Activated CD4-positive, alpha-beta T cell treated with anti-CD3 and anti-CD28 coated beads, Interleukin-2, amount 10 ng/mL, durations not matched to agents 7 days and 5 days (primary cell): ENCODE results near the gene HCFC2. TPM values are rescaled to one million over a fixed set of nuclear protein-coding genes. Genes with fewer than 3 reads are reported as not detected.

Experiments
- CTCF ChIA-PET: fragments of 350-600 bp; sonication (Branson Sonifier 250); formaldehyde crosslinking; loops from one replicate; lab custom pipeline; 2021; ENCODE audit warnings: antibody characterized with exemption; lab: Charles Lee
- POLR2A ChIA-PET: fragments of 350-600 bp; sonication (Branson Sonifier 250); formaldehyde crosslinking; loops from one replicate; lab custom pipeline; 2021; ENCODE audit warnings: antibody characterized with exemption; lab: Charles Lee
- DNase-seq: peaks from one replicate; pipeline ENCODE4 v3.0.0-alpha.2; 2020
- H3K27ac Mint-ChIP-seq: one replicate; pipeline ENCODE4 v1.8.0; 2021; ENCODE audit warnings: mild to moderate bottlenecking, moderate library complexity, mixed read lengths
- H3K27me3 Mint-ChIP-seq: one replicate; pipeline ENCODE4 v1.8.0; 2021; ENCODE audit warnings: mixed read lengths
- H3K36me3 Mint-ChIP-seq: one replicate; pipeline ENCODE4 v1.8.0; 2021; ENCODE audit warnings: low read depth, mixed read lengths
- H3K4me1 Mint-ChIP-seq: one replicate; pipeline ENCODE4 v1.8.0; 2021; ENCODE audit warnings: mixed read lengths
- H3K4me3 Mint-ChIP-seq: one replicate; pipeline ENCODE4 v1.8.0; 2021; ENCODE audit warnings: mild to moderate bottlenecking, moderate library complexity, mixed read lengths
- H3K9me3 Mint-ChIP-seq: one replicate; pipeline ENCODE4 v1.8.0; 2021; ENCODE audit warnings: mixed read lengths
- total RNA-seq, 2 experiments: library from RNA; stranded (reverse); gene quantifications; one replicate each; pipeline ENCODE4 v1.2.3, GENCODE V29; 2021

The HCFC2 gene
- total RNA-seq, 2 experiments from 2014 or later = 13.1 to 15.4 TPM

DNA sequence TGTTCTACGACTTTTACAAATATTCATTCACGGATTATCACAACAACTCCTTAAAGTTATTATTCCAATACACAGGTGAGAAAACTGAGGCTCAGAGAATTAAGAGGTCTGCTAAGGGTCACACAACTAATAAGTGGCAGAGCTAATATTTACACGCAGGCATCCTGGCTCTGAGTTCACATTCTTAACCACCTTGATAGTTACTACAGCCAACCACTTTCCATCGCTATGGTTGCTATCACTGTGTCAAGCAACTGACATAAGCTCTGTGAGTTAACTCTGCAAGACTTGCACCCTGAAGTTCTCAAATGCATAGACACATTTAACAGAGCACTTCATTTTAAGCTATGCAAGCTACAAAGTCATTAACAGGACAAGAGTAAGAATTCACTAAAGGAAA, 18.0 kb upstream of the HCFC2 start:
- no peak overlapping the region for H3K27ac Mint-ChIP-seq
- ChIA-PET CTCF (interaction anchor here (1.2 to 1.5 kb wide), 2 partner anchors 9 to 12 kb away, joined by 3 to 5 read pairs; no protein-coding TSS in a partner anchor), POLR2A (interaction anchor here (0.6 kb wide), 1 partner anchor 18 kb away, joined by 4 read pairs; the partner anchor contains the start of gene HCFC2)

DNA sequence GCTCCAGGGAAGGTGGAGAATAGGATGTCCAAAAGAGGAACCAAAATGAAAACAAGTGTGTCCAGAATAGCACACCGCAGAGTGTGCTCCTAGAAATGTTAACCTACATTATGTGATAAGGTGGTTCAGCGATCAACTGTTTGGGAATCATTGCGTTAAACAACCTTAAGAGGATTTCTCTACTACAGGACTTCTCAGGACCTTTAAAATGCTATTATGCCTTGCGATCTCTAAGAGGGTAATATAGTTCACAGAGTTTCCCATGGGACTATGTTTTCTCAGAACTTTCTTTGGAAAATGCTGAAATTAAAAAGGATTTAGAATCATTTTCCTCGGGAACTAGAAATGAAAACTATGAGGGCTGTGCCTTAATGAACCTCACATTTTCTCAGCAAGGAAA, 16.2 kb upstream of the HCFC2 start:
- Mint-ChIP-seq H3K4me1 (peaks cover 13% of the 10 kb centered on the region), H3K36me3 (no peaks in the 10 kb centered on the region), H3K4me3 (no peak overlapping the region), H3K9me3 (no peaks in the 10 kb centered on the region), H3K27ac (no peak overlapping the region), H3K27me3 (peaks cover 44% of the 10 kb centered on the region)
- DNase-seq = no peak
- CTCF ChIA-PET = no interaction called here
- POLR2A ChIA-PET = no interaction called here

More for the DNA sequence above, 18.0 kb upstream of the HCFC2 start:
- Mint-ChIP-seq H3K4me3 (no peak overlapping the region), H3K36me3 (no peaks in the 10 kb centered on the region), H3K4me1 (peaks cover 13% of the 10 kb centered on the region), H3K27me3 (peaks cover 33% of the 10 kb centered on the region), H3K9me3 (no peaks in the 10 kb centered on the region)
- DNase-seq = no peak

GRCh38 chr12:104048811-104049210, 15.5 kb upstream of the HCFC2 start:
- CTCF ChIA-PET = no interaction called here
- Mint-ChIP-seq H3K27me3 (peaks cover 46% of the 10 kb centered on the region), H3K27ac (no peak overlapping the region), H3K4me3 (no peak overlapping the region), H3K4me1 (peaks cover 13% of the 10 kb centered on the region), H3K9me3 (no peaks in the 10 kb centered on the region), H3K36me3 (no peaks in the 10 kb centered on the region)
- POLR2A ChIA-PET = no interaction called here
- DNase-seq = no peak

GRCh38 chr12:104049278-104049902, 14.9 kb upstream of the HCFC2 start:
- Mint-ChIP-seq H3K4me3 (no peak overlapping the region), H3K27me3 (peaks cover 46% of the 10 kb centered on the region), H3K27ac (no peak overlapping the region), H3K9me3 (no peaks in the 10 kb centered on the region), H3K4me1 (peaks cover 13% of the 10 kb centered on the region), H3K36me3 (no peaks in the 10 kb centered on the region)
- ChIA-PET CTCF (no interaction called here), POLR2A (no interaction called here)
- DNase-seq = no peak

DNA sequence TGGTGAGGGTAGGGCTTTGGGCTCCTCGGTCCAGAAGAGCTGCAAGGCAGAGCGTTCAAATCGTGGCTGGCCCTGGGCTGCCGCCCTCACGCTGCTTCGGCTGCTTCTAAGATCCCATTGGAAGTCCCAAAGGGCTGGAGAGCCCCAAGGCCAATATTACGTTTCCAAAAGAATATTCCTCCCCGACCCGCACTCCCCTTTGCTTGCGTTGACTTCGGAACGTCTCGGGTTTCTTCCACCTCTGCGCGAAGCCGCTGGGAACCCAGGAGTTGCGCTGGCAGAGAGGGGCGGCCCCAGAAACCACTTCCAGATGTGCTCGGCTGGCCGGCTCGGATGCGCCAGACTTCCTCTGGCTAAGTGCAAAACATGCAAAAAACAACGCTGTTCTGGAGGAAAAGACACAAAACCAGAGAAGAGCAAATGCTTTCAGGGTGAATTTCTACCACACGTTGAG, 14.4 kb upstream of the HCFC2 start, which contains the start of gene GLT8D2:
Gene GLT8D2 (minus strand): TSS at position 285 of the 454 bp plus-strand sequence. CDS start 30,539 bp downstream, outside the sequence.
- Mint-ChIP-seq H3K27ac (no peak within 1 kb of the TSS), H3K36me3 (no peaks in the 10 kb centered on the region), H3K9me3 (no peaks in the 10 kb centered on the region), H3K27me3 (peaks cover 51% of the 10 kb centered on the region), H3K4me3 (peak within 1 kb of the TSS; percentile 40), H3K4me1 (peaks cover 11% of the 10 kb centered on the region)
- no peak for DNase-seq
- CTCF ChIA-PET = no interaction called here
- POLR2A ChIA-PET = no interaction called here

DNA sequence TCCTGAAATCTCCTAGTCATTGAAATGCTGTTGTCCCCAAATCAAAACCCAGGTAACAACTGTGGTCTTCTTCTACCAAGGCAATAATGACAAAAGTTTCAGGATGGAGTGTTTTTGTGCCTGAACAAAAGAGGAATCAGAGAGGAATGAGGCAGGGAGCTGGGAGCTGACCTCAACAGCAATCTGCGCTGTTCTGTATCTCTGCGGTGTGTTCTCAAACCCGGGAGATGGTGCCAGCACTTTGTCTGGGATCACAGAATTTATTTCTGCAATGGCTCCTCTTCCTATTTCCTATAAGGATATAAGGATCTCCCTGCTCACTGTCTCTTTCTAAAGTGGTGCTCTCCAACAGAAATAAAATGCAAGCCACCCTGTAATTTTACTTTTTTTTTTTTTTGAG, 13.9 kb upstream of the HCFC2 start:
- no peak for DNase-seq
- H3K9me3 Mint-ChIP-seq = no peaks in the 10 kb centered on the region
- peaks cover 8% of the 10 kb centered on the region for H3K4me1 Mint-ChIP-seq
- ChIA-PET CTCF (no interaction called here), POLR2A (no interaction called here)
- H3K4me3 Mint-ChIP-seq = no peak overlapping the region
- H3K36me3 Mint-ChIP-seq = no peaks in the 10 kb centered on the region
- no peak overlapping the region for H3K27ac Mint-ChIP-seq
- peaks cover 48% of the 10 kb centered on the region for H3K27me3 Mint-ChIP-seq

DNA sequence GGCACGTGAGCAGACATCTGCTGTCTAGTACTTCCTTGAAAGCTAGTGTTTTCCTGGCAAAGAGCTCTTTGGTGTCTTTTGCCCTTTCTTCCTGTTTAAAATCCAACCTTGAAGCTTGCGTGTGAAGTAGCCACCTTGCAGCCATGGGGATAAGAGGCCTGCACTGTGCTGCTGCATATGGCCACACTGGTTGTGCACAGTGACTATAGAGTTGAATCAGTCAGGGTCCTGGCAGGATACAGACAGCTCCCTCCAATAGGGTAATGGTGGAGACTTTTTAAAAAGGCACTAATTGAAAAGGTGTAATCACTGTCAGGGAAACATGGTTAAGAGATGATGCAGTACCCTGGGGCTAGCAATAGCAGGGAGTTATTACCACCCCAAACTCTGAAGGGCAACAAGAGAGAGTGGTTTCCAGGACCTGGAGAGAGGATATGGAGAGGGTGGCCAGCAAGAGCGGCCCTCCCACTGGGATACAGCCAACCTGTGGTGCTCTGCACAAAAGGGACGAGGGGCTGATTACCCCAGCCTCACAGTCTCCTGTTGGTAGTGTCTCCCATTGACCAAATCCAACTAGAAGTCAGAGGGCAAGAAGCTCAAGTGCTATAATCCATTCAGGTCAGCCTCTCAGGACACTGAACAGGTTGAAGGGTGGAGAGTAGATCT, 9.5 kb upstream of the HCFC2 start:
- Mint-ChIP-seq H3K27ac (no peak overlapping the region), H3K9me3 (no peaks in the 10 kb centered on the region), H3K36me3 (no peaks in the 10 kb centered on the region), H3K27me3 (peaks cover 52% of the 10 kb centered on the region), H3K4me3 (no peak overlapping the region), H3K4me1 (peaks cover 6% of the 10 kb centered on the region)
- POLR2A ChIA-PET = interaction anchor here (0.6 kb wide), 1 partner anchor 1307 kb away, joined by 6 read pairs; no protein-coding TSS in a partner anchor
- CTCF ChIA-PET = interaction anchor here (1.1 to 1.9 kb wide), 2 partner anchors 9 to 45 kb away, joined by 3 to 5 read pairs; no protein-coding TSS in a partner anchor
- DNase-seq = no peak

DNA sequence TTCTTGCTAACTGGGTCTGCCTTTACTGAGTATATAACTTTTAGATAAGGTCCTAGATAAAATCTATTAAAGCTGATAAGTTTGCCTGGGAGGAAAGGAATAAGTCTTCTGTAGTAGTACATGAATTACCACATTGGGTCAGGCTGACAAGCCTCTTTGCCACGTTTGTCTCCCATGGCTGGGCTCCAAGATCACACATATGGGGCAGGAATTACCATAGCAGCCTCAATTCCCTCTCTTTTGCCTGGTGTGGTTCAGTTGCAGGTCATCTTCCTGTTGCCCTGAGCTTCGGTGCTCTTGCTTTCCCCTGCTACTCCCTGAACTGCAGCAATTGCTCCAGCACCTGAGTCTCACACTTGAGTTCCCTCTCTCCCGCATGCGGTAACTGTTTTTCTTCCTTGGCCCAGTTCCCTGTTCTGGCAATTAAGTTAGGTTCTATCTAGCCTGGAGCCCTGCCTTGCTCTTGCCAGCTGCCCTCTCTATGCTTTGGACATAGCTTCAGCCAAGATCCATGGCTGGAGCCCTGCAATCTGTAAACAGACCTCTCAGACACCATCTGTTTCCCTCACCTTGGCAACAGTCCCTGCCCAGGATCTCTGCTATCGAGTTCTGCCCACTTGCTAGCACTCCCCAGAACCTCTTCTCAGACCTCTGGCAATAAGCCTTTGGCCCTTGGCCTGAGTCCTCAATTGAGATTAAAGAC, 8.5 kb upstream of the HCFC2 start:
- ChIA-PET CTCF (interaction anchor here (1.9 kb wide), 1 partner anchor 10 kb away, joined by 5 read pairs; no protein-coding TSS in a partner anchor), POLR2A (no interaction called here)
- no peaks in the 10 kb centered on the region for H3K9me3 Mint-ChIP-seq
- no peak overlapping the region for H3K4me3 Mint-ChIP-seq
- no peak for DNase-seq
- no peaks in the 10 kb centered on the region for H3K4me1 Mint-ChIP-seq
- no peaks in the 10 kb centered on the region for H3K36me3 Mint-ChIP-seq
- H3K27ac Mint-ChIP-seq = no peak overlapping the region
- peaks cover 52% of the 10 kb centered on the region for H3K27me3 Mint-ChIP-seq

GRCh38 chr12:104056419-104056972, 7.8 kb upstream of the HCFC2 start:
- Mint-ChIP-seq H3K36me3 (no peaks in the 10 kb centered on the region), H3K4me3 (no peak overlapping the region), H3K9me3 (no peaks in the 10 kb centered on the region), H3K4me1 (no peaks in the 10 kb centered on the region), H3K27ac (no peak overlapping the region), H3K27me3 (peaks cover 50% of the 10 kb centered on the region)
- no peak for DNase-seq
- CTCF ChIA-PET = interaction anchor here (1.9 to 2.2 kb wide), 2 partner anchors 10 to 52 kb away, joined by 5 to 12 read pairs; no protein-coding TSS in a partner anchor
- POLR2A ChIA-PET = no interaction called here

- no peak overlapping the region for H3K4me3 Mint-ChIP-seq
- no peaks in the 10 kb centered on the region for H3K4me1 Mint-ChIP-seq
Observed at GRCh38 chr12:104057771-104058197, 6.5 kb upstream of the HCFC2 start.

GRCh38 chr12:104058802-104059201, 5.5 kb upstream of the HCFC2 start:
- H3K4me3 Mint-ChIP-seq = no peak overlapping the region
- DNase-seq = no peak
- no peak overlapping the region for H3K27ac Mint-ChIP-seq
- ChIA-PET CTCF (interaction anchor here (1.1 to 2.2 kb wide), 2 partner anchors 50 to 68 kb away, joined by 3 to 12 read pairs; no protein-coding TSS in a partner anchor), POLR2A (no interaction called here)
- peaks cover 41% of the 10 kb centered on the region for H3K27me3 Mint-ChIP-seq
- no peaks in the 10 kb centered on the region for H3K36me3 Mint-ChIP-seq
- peaks cover 5% of the 10 kb centered on the region for H3K4me1 Mint-ChIP-seq
- H3K9me3 Mint-ChIP-seq = no peaks in the 10 kb centered on the region

More at GRCh38 chr12:104057771-104058197, 6.5 kb upstream of the HCFC2 start:
- no peaks in the 10 kb centered on the region for H3K36me3 Mint-ChIP-seq
- H3K27ac Mint-ChIP-seq = no peak overlapping the region
- no peak for DNase-seq
- no peaks in the 10 kb centered on the region for H3K9me3 Mint-ChIP-seq
- POLR2A ChIA-PET = no interaction called here
- peaks cover 46% of the 10 kb centered on the region for H3K27me3 Mint-ChIP-seq
- CTCF ChIA-PET = interaction anchor here (1.2 to 2.2 kb wide), 2 partner anchors 12 to 51 kb away, joined by 3 to 12 read pairs; no protein-coding TSS in a partner anchor

GRCh38 chr12:104059963-104060362, 4.4 kb upstream of the HCFC2 start:
- peaks cover 5% of the 10 kb centered on the region for H3K4me1 Mint-ChIP-seq
- no peaks in the 10 kb centered on the region for H3K36me3 Mint-ChIP-seq
- H3K9me3 Mint-ChIP-seq = no peaks in the 10 kb centered on the region
- no peak for DNase-seq
- ChIA-PET POLR2A (no interaction called here), CTCF (no interaction called here)
- no peak overlapping the region for H3K27ac Mint-ChIP-seq
- H3K27me3 Mint-ChIP-seq = peaks cover 36% of the 10 kb centered on the region
- no peak overlapping the region for H3K4me3 Mint-ChIP-seq
